HG02763 (cell line): ENCODE results near the gene TRIOBP.

Source experiments
- ATAC-seq: cut with Tn5 transposase; IDR thresholded peaks from one replicate; pipeline ENCODE4 v1.9.1; 2021; ENCODE audit warnings: mild to moderate bottlenecking, moderate library complexity; ENCODE audit not compliant: unreplicated experiment

TRIOBP gene

GRCh38 chr22:37726241-37726887, 29.5 kb downstream of the TRIOBP start:
- no peak for ATAC-seq

GRCh38 chr22:37728620-37729019, 31.8 kb downstream of the TRIOBP start:
- no peak for ATAC-seq

- no peak for ATAC-seq
These were observed 35.1 kb downstream of the TRIOBP start for GRCh38 chr22:37731804-37732471.

GRCh38 chr22:37732699-37733607, 36.1 kb downstream of the TRIOBP start:
- ATAC-seq: no peak

GRCh38 chr22:37733625-37734401, 37.0 kb downstream of the TRIOBP start:
- ATAC-seq: no peak

GRCh38 chr22:37734402-37734700, 37.5 kb downstream of the TRIOBP start:
- no peak for ATAC-seq

GRCh38 chr22:37734964-37735451, 38.2 kb downstream of the TRIOBP start:
- no peak for ATAC-seq

GRCh38 chr22:37739035-37739434, 42.2 kb downstream of the TRIOBP start:
- ATAC-seq: no peak

- ATAC-seq: no peak
These were observed 42.8 kb downstream of the TRIOBP start for GRCh38 chr22:37739611-37740049.

GRCh38 chr22:37740455-37741311, 43.8 kb downstream of the TRIOBP start:
- ATAC-seq: no peak

GRCh38 chr22:37741312-37741795, 44.5 kb downstream of the TRIOBP start:
- no peak for ATAC-seq

GRCh38 chr22:37742376-37743171, 45.7 kb downstream of the TRIOBP start:
- ATAC-seq: no peak

GRCh38 chr22:37744589-37744988, 47.7 kb downstream of the TRIOBP start:
- no peak for ATAC-seq

GRCh38 chr22:37745548-37746365, 48.9 kb downstream of the TRIOBP start:
- ATAC-seq: peak; percentile 69

GRCh38 chr22:37746366-37747079, 49.7 kb downstream of the TRIOBP start:
- peak; percentile 21 for ATAC-seq

- ATAC-seq: no peak
These were observed 50.3 kb downstream of the TRIOBP start for GRCh38 chr22:37747080-37747714.

- ATAC-seq: no peak
These were observed 50.9 kb downstream of the TRIOBP start for GRCh38 chr22:37747715-37748100.
